GM19025 (cell line): ENCODE measurements around the gene ATP11A.
"Not testable (repeated sequence)": the region's sequence is repeated elsewhere in the genome, so short reads cannot be mapped to it uniquely, and the experiment has no call there.

Source experiments
- ATAC-seq: cut with Tn5 transposase; IDR thresholded peaks from one replicate; pipeline ENCODE4 v1.9.1; 2021; ENCODE audit warnings: mild to moderate bottlenecking, low read depth, moderate library complexity; ENCODE audit not compliant: unreplicated experiment

The ATP11A gene

DNA sequence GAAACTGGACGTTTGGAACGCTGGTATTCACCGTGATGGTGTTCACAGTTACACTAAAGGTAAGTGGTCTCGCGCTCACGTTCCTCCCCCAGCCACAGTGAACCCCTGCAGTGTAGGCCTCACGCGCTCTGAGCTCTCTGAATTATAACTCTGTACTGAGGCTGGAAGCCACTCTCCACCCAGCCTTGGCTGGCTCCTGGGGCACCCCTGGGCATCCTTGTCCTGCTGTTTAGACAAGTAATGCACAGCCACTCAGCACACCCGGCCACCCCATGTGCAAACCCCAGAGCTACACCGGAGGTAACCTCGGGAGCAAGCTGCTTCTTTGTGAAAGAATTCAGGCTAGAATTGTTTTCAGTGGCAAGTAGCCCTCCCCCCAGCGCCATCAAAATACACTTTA is 181.9 kb downstream of the ATP11A start:
- no peak for ATAC-seq

DNA sequence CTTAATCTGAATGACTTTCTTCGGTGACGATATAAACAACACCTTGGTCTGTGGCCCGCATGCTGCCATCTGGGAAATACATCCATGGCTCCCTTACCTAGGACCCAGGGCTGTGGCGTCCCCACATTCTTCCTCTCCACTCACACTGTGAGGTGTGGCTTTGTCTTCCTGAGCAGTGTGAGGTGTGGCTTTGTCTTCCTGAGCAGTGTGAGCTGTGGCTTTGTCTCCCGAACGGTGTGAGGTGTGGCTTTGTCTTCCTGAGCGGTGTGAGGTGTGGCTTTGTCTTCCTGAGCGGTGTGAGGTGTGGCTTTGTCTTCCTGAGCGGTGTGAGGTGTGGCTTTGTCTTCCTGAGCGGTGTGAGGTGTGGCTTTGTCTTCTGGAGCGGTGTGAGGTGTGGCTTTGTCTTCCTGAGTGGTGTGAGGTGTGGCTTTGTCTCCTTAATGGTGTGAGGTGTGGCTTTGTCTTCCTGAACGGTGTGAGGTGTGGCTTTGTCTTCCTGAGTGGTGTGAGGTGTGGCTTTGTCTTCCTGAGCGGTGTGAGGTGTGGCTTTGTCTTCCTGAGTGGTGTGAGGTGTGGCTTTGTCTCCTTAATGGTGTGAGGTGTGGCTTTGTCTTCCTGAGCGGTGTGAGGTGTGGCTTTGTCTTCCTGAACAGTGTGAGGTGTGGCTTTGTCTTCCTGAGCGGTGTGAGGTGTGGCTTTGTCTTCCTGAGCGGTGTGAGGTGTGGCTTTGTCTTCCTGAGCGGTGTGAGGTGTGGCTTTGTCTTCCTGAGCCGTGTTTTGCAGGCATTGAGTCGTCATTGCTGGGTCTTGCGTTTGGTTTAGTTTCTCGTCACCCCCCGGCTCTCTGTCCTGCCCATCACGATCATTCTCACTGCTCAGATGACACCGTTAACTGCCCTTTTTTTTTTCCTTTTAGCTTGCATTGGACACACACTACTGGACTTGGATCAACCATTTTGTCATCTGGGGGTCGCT is 183.1 kb downstream of the ATP11A start:
- not testable (repeated sequence) for ATAC-seq

- ATAC-seq = peak; percentile 89
These were observed 184.3 kb downstream of the ATP11A start for GRCh38 chr13:112873851-112874750.

DNA sequence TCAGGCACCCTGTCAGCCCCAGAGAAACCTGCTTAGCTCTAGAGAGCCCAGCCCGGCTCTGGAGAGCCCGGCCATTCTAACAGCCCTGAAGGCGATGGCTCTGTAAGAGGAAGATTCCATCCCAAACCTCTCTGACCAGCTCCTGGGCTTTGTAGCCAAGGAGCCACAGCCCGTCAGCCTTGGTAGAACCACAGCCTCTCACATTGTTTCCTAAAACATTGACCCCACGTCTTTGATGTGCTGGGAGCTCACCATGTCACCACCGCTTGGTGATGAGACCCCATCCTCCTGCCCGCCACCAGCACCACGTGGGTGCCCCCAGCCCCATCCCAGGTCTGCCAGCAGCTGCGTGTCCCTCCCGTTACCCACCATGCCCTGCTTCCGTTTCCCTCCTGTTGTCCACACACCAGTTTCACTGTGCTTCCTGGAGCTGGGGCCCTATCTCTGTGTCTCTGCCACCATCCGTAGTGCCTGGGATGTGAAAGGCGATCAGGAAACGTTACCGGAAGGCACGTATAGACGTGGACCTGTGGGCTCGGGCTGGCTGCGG is 185.0 kb downstream of the ATP11A start:
- peak; percentile 15 for ATAC-seq

GRCh38 chr13:112875627-112876026 is 185.8 kb downstream of the ATP11A start:
- ATAC-seq = no peak

DNA sequence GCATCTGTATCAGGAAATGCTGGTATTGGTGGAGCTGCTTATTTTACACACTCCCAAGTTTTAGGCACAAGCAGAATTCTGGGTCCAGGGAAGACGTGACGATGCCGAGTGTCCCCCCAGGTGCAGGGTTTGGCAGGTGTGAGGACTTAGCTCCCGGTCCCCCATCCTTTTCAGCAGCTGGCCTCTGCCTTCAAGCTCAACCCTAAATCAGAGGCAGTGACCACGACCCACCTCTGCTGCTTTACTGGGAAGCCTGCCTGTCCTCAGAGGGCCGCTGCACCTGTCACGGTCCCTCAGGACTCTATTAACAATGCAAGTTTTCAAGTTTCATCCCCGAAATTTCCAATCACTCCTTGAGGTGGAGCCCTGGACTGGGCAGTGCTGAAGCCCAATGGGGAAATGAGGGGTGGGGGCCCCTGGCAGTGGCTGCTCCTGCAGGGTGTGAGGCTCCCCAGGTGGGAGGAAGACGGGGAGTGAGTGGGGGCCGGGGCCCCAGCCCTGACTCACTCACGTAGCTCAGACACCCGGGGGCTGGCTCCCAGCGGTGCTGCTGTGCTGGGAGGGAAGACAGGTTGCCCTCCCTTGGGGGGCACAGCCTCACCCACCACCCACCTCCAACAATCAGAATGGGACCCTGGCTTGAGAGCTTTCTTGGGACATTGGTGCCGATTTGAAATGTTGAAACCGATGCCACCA is 186.6 kb downstream of the ATP11A start:
- no peak for ATAC-seq

GRCh38 chr13:112877066-112877465 is 187.2 kb downstream of the ATP11A start:
- no peak for ATAC-seq

DNA sequence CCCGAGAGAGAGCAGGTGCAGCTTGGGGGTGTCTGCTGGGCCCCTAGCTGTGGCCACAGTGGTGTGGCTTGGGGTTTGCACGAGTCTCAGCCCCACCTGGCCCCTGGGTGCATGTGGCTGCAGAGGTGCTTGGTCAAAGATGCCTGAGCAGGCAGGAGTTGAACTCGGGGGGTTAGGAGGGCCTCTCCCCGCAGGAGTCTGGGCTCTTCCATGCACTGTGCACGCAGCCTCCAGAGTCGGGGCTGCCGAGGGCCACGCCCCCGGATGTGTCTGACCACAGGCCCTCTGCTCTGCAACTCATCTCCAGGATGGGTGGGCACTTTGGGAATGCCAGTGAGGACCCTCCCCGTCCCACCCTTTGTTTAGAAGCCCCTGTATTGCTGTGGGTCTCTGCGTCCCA is 187.7 kb downstream of the ATP11A start:
- ATAC-seq = no peak

DNA sequence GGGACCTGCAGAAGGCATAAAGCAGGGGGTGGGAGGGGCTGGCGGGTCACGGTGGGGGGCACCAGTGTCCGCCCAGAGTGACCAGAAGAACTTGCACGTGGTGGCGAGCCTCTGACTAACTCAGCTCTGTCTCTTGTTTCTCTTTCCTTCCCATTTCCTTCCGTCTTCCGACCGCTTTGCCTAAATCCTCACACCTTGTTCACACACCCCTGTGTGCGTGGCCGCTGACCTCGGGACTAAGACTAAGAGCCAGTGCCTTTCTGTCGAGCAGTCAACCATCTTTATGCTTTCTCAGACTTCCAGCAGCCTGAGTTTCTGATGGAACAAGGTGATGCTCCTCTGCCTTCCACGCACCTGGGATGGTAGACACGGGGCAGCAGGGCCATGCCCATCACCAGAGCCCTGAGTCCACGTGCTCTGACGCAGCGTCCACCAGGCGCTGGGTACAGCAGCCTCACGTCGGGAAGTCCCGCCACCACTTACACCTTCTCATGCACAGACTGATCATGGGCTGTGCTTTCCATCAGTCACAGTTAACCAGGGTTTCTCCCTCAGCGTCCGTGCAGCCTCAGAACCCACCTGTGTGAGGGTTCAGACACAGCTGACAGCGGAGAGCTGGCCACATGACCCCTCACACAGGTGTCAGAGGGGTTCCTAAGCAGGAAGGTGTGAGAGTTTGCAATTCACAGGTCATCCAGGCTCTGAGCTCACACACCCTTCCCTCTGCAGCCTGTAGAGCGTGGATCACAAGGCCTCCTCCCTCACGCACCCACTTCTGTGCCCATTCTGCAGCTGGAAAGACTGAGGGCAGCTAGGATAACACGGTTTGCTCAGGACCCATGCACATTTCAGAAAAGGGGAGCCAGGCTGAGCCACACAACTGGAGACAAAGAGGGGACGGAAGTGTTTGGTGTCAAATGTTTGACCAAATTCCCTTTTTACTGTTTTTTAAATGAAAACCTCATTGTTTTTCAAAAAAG is 188.4 kb downstream of the ATP11A start:
- ATAC-seq = no peak

- no peak for ATAC-seq
These were observed 189.5 kb downstream of the ATP11A start for GRCh38 chr13:112879283-112879833.

DNA sequence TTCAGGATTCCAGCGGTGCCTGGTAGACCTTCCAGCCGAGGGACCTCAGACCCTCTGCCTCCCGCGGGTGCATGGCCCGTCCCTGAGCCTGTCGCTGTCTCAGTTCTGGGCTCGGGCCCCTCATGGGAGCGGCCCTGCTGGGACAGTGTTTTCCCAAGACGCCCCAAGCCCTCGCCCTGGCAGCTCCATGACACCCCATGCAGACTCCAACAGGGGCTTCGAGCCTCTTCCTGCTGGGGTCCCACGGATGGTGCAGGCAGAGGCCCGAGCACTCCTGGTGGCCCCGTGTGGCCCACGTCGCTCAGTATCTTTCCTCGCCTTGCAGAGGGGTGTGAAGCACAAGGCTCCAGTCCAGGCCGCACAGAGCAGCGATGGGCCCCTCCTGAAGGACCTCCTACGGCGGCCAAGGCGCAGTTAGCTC is 190.4 kb downstream of the ATP11A start:
- ATAC-seq = no peak

- ATAC-seq = no peak
These were observed 191.2 kb downstream of the ATP11A start for GRCh38 chr13:112880976-112881540.

DNA sequence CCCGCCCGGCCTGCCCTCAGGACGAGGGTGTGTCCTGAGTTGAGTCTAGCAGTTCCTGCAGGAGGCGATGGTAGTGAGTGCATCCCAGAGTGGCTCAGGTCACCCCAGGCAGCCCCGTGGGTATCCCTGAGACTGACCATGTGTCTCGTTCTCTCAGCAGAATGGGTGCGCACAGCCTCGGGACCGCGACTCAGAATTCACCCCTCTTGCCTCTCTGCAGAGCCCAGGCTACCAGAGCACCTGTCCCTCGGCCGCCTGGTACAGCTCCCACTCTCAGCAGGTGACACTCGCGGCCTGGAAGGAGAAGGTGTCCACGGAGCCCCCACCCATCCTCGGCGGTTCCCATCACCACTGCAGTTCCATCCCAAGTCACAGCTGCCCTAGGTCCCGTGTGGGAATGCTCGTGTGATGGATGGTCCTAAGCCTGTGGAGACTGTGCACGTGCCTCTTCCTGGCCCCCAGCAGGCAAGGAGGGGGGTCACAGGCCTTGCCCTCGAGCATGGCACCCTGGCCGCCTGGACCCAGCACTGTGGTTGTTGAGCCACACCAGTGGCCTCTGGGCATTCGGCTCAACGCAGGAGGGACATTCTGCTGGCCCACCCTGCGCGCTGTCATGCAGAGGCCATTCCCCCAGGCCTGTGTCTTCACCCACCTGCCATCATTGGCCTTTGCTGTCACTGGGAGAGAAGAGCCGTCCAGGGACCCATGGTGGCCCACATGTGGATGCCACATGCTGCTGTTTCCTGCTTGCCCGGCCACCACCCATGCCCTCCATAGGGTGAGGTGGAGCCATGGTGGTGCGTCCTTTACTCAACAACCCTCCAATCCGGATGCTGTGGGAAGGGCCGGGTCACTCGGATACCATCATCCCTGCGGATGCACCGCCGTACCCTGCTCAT is 192.1 kb downstream of the ATP11A start:
- ATAC-seq = no peak

DNA sequence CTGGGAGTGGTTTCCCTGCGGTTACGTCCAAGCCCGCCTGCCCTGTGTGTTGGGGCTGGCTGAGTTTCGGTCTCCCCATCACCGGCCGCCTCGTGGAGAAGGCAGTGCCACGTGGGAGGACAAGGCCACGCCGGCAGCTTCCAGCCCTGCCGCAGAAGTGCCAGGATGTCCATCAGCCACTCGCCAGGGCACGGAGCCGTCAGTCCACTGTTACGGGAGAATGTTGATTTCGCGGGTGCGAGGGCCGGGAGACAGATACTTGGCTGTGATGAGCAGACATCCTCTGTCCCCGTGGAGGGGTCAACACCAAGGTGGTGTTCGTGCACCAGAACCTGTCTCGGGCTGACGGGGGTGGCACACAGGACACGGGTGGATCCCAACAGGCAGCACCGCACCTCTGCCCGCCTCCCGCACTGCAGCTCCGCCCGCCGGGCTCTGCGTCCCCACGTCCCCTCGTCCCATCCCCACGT is 192.8 kb downstream of the ATP11A start:
- ATAC-seq = no peak

- no peak for ATAC-seq
These were observed 193.6 kb downstream of the ATP11A start for GRCh38 chr13:112883241-112883945.

GRCh38 chr13:112884700-112885099 is 194.9 kb downstream of the ATP11A start:
- ATAC-seq = not testable (repeated sequence)
